ENCODE results near the gene COL11A1.

- TF ChIP-seq CTCF (IDR thresholded peaks at IDR 0.05) (no peak), POLR2A (IDR thresholded peaks at IDR 0.05) (no peak)
These were observed 273.5 kb downstream of the COL11A1 start for GRCh38 chr1:102834688-102835320.
